ENCODE measurements around the gene EXOC2.

Gene EXOC2

GRCh38 chr6:626236-626635 lies 66.7 kb downstream of the EXOC2 start:
- DNase-seq (ENCODE audit: low read depth) = no peak
- no peak for TF ChIP-seq CTCF (conservative IDR thresholded peaks at IDR 0.05; ENCODE audit: control insufficient read depth, insufficient read depth, low read depth, low read length)
- H3K4me3 ChIP-seq (ENCODE audit: control insufficient read depth, low read depth, low read length) = no peak overlapping the region

GRCh38 chr6:624979-625378 lies 68.0 kb downstream of the EXOC2 start:
- no peak for TF ChIP-seq CTCF (conservative IDR thresholded peaks at IDR 0.05; ENCODE audit: control insufficient read depth, insufficient read depth, low read depth, low read length)
- peak; percentile 11 for DNase-seq (ENCODE audit: low read depth)
- no peak overlapping the region for H3K4me3 ChIP-seq (ENCODE audit: control insufficient read depth, low read depth, low read length)

GRCh38 chr6:622462-622861 lies 70.5 kb downstream of the EXOC2 start:
- TF ChIP-seq CTCF (conservative IDR thresholded peaks at IDR 0.05; ENCODE audit: control insufficient read depth, insufficient read depth, low read depth, low read length) = no peak
- no peak for DNase-seq (ENCODE audit: low read depth)
- no peak overlapping the region for H3K4me3 ChIP-seq (ENCODE audit: control insufficient read depth, low read depth, low read length)

- TF ChIP-seq CTCF (conservative IDR thresholded peaks at IDR 0.05; ENCODE audit: control insufficient read depth, insufficient read depth, low read depth, low read length) = no peak
- no peak for DNase-seq (ENCODE audit: low read depth)
- no peak overlapping the region for H3K4me3 ChIP-seq (ENCODE audit: control insufficient read depth, low read depth, low read length)
Measured at GRCh38 chr6:621931-622330, 71.0 kb downstream of the EXOC2 start.

- no peak for TF ChIP-seq CTCF (conservative IDR thresholded peaks at IDR 0.05; ENCODE audit: control insufficient read depth, insufficient read depth, low read depth, low read length)
- DNase-seq (ENCODE audit: low read depth) = no peak
- H3K4me3 ChIP-seq (ENCODE audit: control insufficient read depth, low read depth, low read length) = no peak overlapping the region
Measured at GRCh38 chr6:620950-621349, 72.0 kb downstream of the EXOC2 start.

GRCh38 chr6:620166-620565 lies 72.8 kb downstream of the EXOC2 start:
- DNase-seq (ENCODE audit: low read depth) = no peak
- TF ChIP-seq CTCF (conservative IDR thresholded peaks at IDR 0.05; ENCODE audit: control insufficient read depth, insufficient read depth, low read depth, low read length) = no peak
- no peak overlapping the region for H3K4me3 ChIP-seq (ENCODE audit: control insufficient read depth, low read depth, low read length)

- DNase-seq (ENCODE audit: low read depth) = no peak
- TF ChIP-seq CTCF (conservative IDR thresholded peaks at IDR 0.05; ENCODE audit: control insufficient read depth, insufficient read depth, low read depth, low read length) = no peak
Measured at GRCh38 chr6:617456-618100, 75.4 kb downstream of the EXOC2 start.

More at GRCh38 chr6:617456-618100, 75.4 kb downstream of the EXOC2 start:
- no peak overlapping the region for H3K4me3 ChIP-seq (ENCODE audit: control insufficient read depth, low read depth, low read length)
